OCI-LY7 (cell line): ENCODE results near the gene TMEM35A. TPM values are rescaled to one million over a fixed set of nuclear protein-coding genes. Genes with fewer than 3 reads are reported as not detected.

Experiments
- BruUV-seq: library from RNA; stranded (reverse); fragments of 400-500 nt; replicated peaks from 2 replicates; lab custom pipeline; 2021; lab: Mats Ljungman, UMichigan
- CTCF ChIA-PET: fragments of 300-600 bp; sonication (Branson Sonifier 250); formaldehyde crosslinking; loops from one replicate; lab custom pipeline; 2022; ENCODE audit warnings: antibody characterized with exemption; ENCODE audit not compliant: unreplicated experiment; lab: Charles Lee
- POLR2A ChIA-PET: fragments of 300-600 bp; sonication (Branson Sonifier 250); formaldehyde crosslinking; loops from one replicate; lab custom pipeline; 2022; ENCODE audit warnings: antibody characterized with exemption; lab: Charles Lee
- DNase-seq: peaks from one replicate; pipeline ENCODE4 v3.0.0-alpha.2; 2015; ENCODE audit warnings: low spot score
- H2AFZ ChIP-seq: fragments of 200-600 bp; sonication (generic), shearing (Covaris generic); 2 replicates; pipeline ENCODE4 v1.6.1; 2014; ENCODE audit warnings: mild to moderate bottlenecking, antibody characterized with exemption, low read length, moderate library complexity
- H3K27ac ChIP-seq: fragments of 200-600 bp; sonication (generic); 2 replicates; pipeline ENCODE4 v1.5.1; 2014; ENCODE audit warnings: mixed run types, low read depth, mild to moderate bottlenecking, moderate library complexity, low read length, inconsistent platforms; ENCODE audit not compliant: poor library complexity, severe bottlenecking
- H3K36me3 ChIP-seq: fragments of 200-600 bp; sonication (generic); 2 replicates; pipeline ENCODE4 v1.6.1; 2014; ENCODE audit warnings: mild to moderate bottlenecking, antibody characterized with exemption, low read length, moderate library complexity, mixed read lengths; ENCODE audit not compliant: insufficient read depth
- H3K4me1 ChIP-seq: fragments of 200-600 bp; sonication (generic); 2 replicates; pipeline ENCODE4 v1.5.1; 2014; ENCODE audit warnings: mild to moderate bottlenecking, low read length; ENCODE audit not compliant: insufficient read depth, poor library complexity, severe bottlenecking
- H3K4me2 ChIP-seq: fragments of 200-600 bp; sonication (generic); 2 replicates; pipeline ENCODE4 v1.6.1; 2014; ENCODE audit warnings: mild to moderate bottlenecking, low read length
- H3K4me3 ChIP-seq: fragments of 200-600 bp; sonication (generic); 2 replicates; pipeline ENCODE4 v1.5.1; 2014; ENCODE audit warnings: mild to moderate bottlenecking, low read depth, low read length; ENCODE audit not compliant: poor library complexity, severe bottlenecking
- H3K79me2 ChIP-seq: fragments of 200-600 bp; sonication (generic); 2 replicates; pipeline ENCODE4 v1.6.1; 2016; ENCODE audit warnings: low read depth, mild to moderate bottlenecking, low read length, moderate library complexity, mixed read lengths; ENCODE audit not compliant: insufficient read depth
- H3K9me2 ChIP-seq: fragments of 200-600 bp; sonication (generic); 2 replicates; pipeline ENCODE4 v1.6.1; 2016; ENCODE audit warnings: mild to moderate bottlenecking, low read length, mixed read lengths; ENCODE audit not compliant: insufficient read depth
- H3K9me3 ChIP-seq: fragments of 200-600 bp; sonication (generic); 2 replicates; pipeline ENCODE4 v1.6.1; 2014; ENCODE audit warnings: mild to moderate bottlenecking, mixed run types, low read length, mixed read lengths
- H4K20me1 ChIP-seq: fragments of 200-600 bp; sonication (generic); 2 replicates; pipeline ENCODE4 v1.6.1; 2014; ENCODE audit warnings: mild to moderate bottlenecking, antibody characterized with exemption, low read length, moderate library complexity, mixed read lengths; ENCODE audit not compliant: insufficient read depth
- CTCF ChIP-seq: fragments of 200-600 bp; sonication (generic); conservative IDR thresholded peaks from 2 replicates; pipeline ENCODE4 v1.5.1; 2014; ENCODE audit warnings: mild to moderate bottlenecking, antibody characterized with exemption, low read length, moderate library complexity, mixed read lengths
- EZH2phosphoT487 ChIP-seq: fragments of 200-600 bp; sonication (generic); IDR thresholded peaks from 2 replicates; pipeline ENCODE4 v1.6.1; 2018; ENCODE audit warnings: low read depth, borderline replicate concordance, mild to moderate bottlenecking, mixed run types, antibody characterized with exemption, low read length, moderate library complexity, mixed read lengths
- intact Hi-C: fragments of 100-400 bp; cut with micrococcal nuclease; formaldehyde crosslinking; loops from one replicate; pipeline ENCODE4 v1.10.0; 2022; ENCODE audit not compliant: unreplicated experiment
- total RNA-seq, 2 experiments: library from RNA; depleted of rRNA in 1 of 2; stranded (reverse); fragments of >200 nt in 1 of 2; shearing (Covaris generic) in 1 of 2; gene quantifications; 2 replicates each; pipeline ENCODE4 v1.2.3, GENCODE V29; 2014 to 2022

TMEM35A gene
- total RNA-seq, 2 experiments from 2014 or later: not detected

GRCh38 chrX:101080326-101081124 is 1.8 kb downstream of the TMEM35A start:
- no peaks in the 10 kb centered on the region for H3K36me3 ChIP-seq
- H3K4me1 ChIP-seq: no peaks in the 10 kb centered on the region
- no peaks in the 10 kb centered on the region for H3K79me2 ChIP-seq
- no peaks in the 10 kb centered on the region for H3K9me3 ChIP-seq
- H2AFZ ChIP-seq: no peak overlapping the region
- H3K9me2 ChIP-seq: no peaks in the 10 kb centered on the region
- TF ChIP-seq CTCF (no peak), EZH2phosphoT487 (no peak)
- BruUV-seq: no TSS peak
- H3K4me3 ChIP-seq: no peak overlapping the region
- H3K27ac ChIP-seq: no peak overlapping the region
- intact Hi-C loops: no loop called here
- H3K4me2 ChIP-seq: no peak overlapping the region
- ChIA-PET CTCF (no interaction called here), POLR2A (interaction anchor here (1.4 kb wide), 1 partner anchor 15 kb away, joined by 3 read pairs; no protein-coding TSS in a partner anchor)
- no peak for DNase-seq
- H4K20me1 ChIP-seq: no peaks in the 10 kb centered on the region

GRCh38 chrX:101081231-101081630 is 2.6 kb downstream of the TMEM35A start:
- no peaks in the 10 kb centered on the region for H3K36me3 ChIP-seq
- no peaks in the 10 kb centered on the region for H4K20me1 ChIP-seq
- intact Hi-C loops: no loop called here
- H3K9me2 ChIP-seq: no peaks in the 10 kb centered on the region
- TF ChIP-seq CTCF (no peak), EZH2phosphoT487 (no peak)
- POLR2A ChIA-PET: interaction anchor here (0.7 to 1.4 kb wide), 3 partner anchors 15 to 266 kb away, joined by 3 read pairs; no protein-coding TSS in a partner anchor
- no peaks in the 10 kb centered on the region for H3K79me2 ChIP-seq
- no peaks in the 10 kb centered on the region for H3K4me1 ChIP-seq
- CTCF ChIA-PET: no interaction called here
- no TSS peak for BruUV-seq
- no peak overlapping the region for H3K4me2 ChIP-seq
- H3K9me3 ChIP-seq: no peaks in the 10 kb centered on the region
- H3K4me3 ChIP-seq: no peak overlapping the region
- no peak for DNase-seq
- H2AFZ ChIP-seq: no peak overlapping the region
- no peak overlapping the region for H3K27ac ChIP-seq

GRCh38 chrX:101091817-101092216 is 13.1 kb downstream of the TMEM35A start:
- Histone ChIP-seq H4K20me1 (no peaks in the 10 kb centered on the region), H2AFZ (no peak overlapping the region), H3K9me2 (no peaks in the 10 kb centered on the region), H3K4me3 (no peak overlapping the region), H3K4me1 (peaks cover 4% of the 10 kb centered on the region), H3K36me3 (no peaks in the 10 kb centered on the region), H3K27ac (no peak overlapping the region), H3K9me3 (no peaks in the 10 kb centered on the region), H3K79me2 (no peaks in the 10 kb centered on the region), H3K4me2 (no peak overlapping the region)
- ChIA-PET CTCF (no interaction called here), POLR2A (no interaction called here)
- no peak for TF ChIP-seq EZH2phosphoT487
- TF ChIP-seq CTCF: no peak
- DNase-seq: no peak
- BruUV-seq: no TSS peak
- intact Hi-C loops: no loop called here
